ENCODE measurements around the gene CSPG5.

CSPG5 gene

GRCh38 chr3:47540281-47540680, 38.4 kb downstream of the CSPG5 start:
- DNase-seq (ENCODE audit: low read depth), result no peak

GRCh38 chr3:47536967-47537366, 41.7 kb downstream of the CSPG5 start:
- no peak for DNase-seq (ENCODE audit: low read depth)

- DNase-seq (ENCODE audit: low read depth), result no peak
These were observed 42.3 kb downstream of the CSPG5 start for GRCh38 chr3:47536221-47536891.

GRCh38 chr3:47533996-47534454, 44.6 kb downstream of the CSPG5 start:
- no peak for DNase-seq (ENCODE audit: low read depth)

GRCh38 chr3:47533481-47533880, 45.2 kb downstream of the CSPG5 start:
- no peak for DNase-seq (ENCODE audit: low read depth)

GRCh38 chr3:47527952-47528725, 50.5 kb downstream of the CSPG5 start:
- no peak for DNase-seq (ENCODE audit: low read depth)

GRCh38 chr3:47525617-47526016, 53.0 kb downstream of the CSPG5 start:
- DNase-seq (ENCODE audit: low read depth), result no peak

GRCh38 chr3:47523310-47524073, 55.2 kb downstream of the CSPG5 start:
- DNase-seq (ENCODE audit: low read depth), result no peak

GRCh38 chr3:47522082-47522987, 56.3 kb downstream of the CSPG5 start:
- peak; percentile 50 for DNase-seq (ENCODE audit: low read depth)

GRCh38 chr3:47520756-47521155, 57.9 kb downstream of the CSPG5 start:
- DNase-seq (ENCODE audit: low read depth), result no peak

GRCh38 chr3:47517937-47518336, 60.7 kb downstream of the CSPG5 start:
- no peak for DNase-seq (ENCODE audit: low read depth)

- DNase-seq (ENCODE audit: low read depth), result no peak
These were observed 62.8 kb downstream of the CSPG5 start for GRCh38 chr3:47515864-47516319.

- no peak for DNase-seq (ENCODE audit: low read depth)
These were observed 63.6 kb downstream of the CSPG5 start for GRCh38 chr3:47515100-47515499.

- peak; percentile 94 for DNase-seq (ENCODE audit: low read depth)
These were observed 65.3 kb downstream of the CSPG5 start, which contains the start of gene ELP6 for GRCh38 chr3:47513125-47513929. Gene ELP6 (minus strand): TSS chr3:47513712. CDS start chr3:47513590, 122 bp downstream.

- DNase-seq (ENCODE audit: low read depth), result no peak
These were observed 66.1 kb downstream of the CSPG5 start for GRCh38 chr3:47512416-47513124.

Measured in stimulated activated CD4-positive, alpha-beta T cell treated with anti-CD3 and anti-CD28 coated beads, Interleukin-2, amount 100 ng/mL, for 4 hours (primary cell).